HCT116 (cell line): ENCODE results near the gene PTRHD1. TPM values are rescaled to one million over a fixed set of nuclear protein-coding genes. Genes with fewer than 3 reads are reported as not detected.

ENCODE experiments used
- ATAC-seq: fragments of 200-7000 bp; cut with Tn5 transposase; 2 replicates; pipeline ENCODE4 v1.9.1; 2020; ENCODE audit warnings: mild to moderate bottlenecking, moderate library complexity
- BruUV-seq: library from RNA; stranded (reverse); fragments of 400-500 nt; replicated peaks from 2 replicates; lab custom pipeline; 2021; lab: Mats Ljungman, UMichigan
- CTCF ChIA-PET: fragments of 300-600 bp; sonication (Branson Sonifier 250); formaldehyde crosslinking; loops from one replicate; lab custom pipeline; 2021; ENCODE audit warnings: antibody characterized with exemption; lab: Charles Lee
- POLR2A ChIA-PET: fragments of 300-600, 350-600 bp; sonication (Branson Sonifier 250); formaldehyde crosslinking; loops from one replicate; lab custom pipeline; 2021; ENCODE audit warnings: antibody characterized with exemption; lab: Charles Lee
- RAD21 ChIA-PET, 2 experiments: fragments of 300-600 bp; sonication (Branson Sonifier 250); formaldehyde crosslinking; loops; one replicate each; lab custom pipeline; 2023; ENCODE audit warnings: low total read pairs in 2 of 2; ENCODE audit not compliant: uncharacterized antibody in 2 of 2, unreplicated experiment in 2 of 2, low non-redundant PET in 1 of 2; lab: Charles Lee
- DNase-seq: peaks from one replicate; pipeline ENCODE4 v3.0.0-alpha.2; 2010; ENCODE audit warnings: low read depth, low spot score
- H2AFZ ChIP-seq: fragments of 200-600 bp; shearing (Covaris generic), sonication (generic); 2 replicates; pipeline ENCODE4 v1.6.1; 2017; ENCODE audit warnings: low read depth, mixed run types, mixed read lengths, antibody characterized with exemption, low read length; ENCODE audit not compliant: poor library complexity, severe bottlenecking
- H3K27ac ChIP-seq: 2 replicates; pipeline ENCODE4 v1.5.1; 2012; ENCODE audit warnings: low read depth, low read length
- H3K27me3 ChIP-seq: fragments of 200-600 bp; sonication (generic); 2 replicates; pipeline ENCODE4 v1.6.1; 2016; ENCODE audit warnings: mixed run types, low read length, mixed read lengths; ENCODE audit not compliant: insufficient read depth
- H3K36me3 ChIP-seq, 2 experiments: fragments of 200-500 bp in 1 of 2; fragments of 200-600 bp in 1 of 2; sonication (Bioruptor generic) in 1 of 2; sonication (generic) in 1 of 2; 2 replicates each; pipeline versions ENCODE4 v1.5.1 to v1.6.1; 2014 to 2016; ENCODE audit warnings: low read length in 2 of 2, inconsistent platforms in 1 of 2, mixed read lengths in 1 of 2, mixed run types in 1 of 2; ENCODE audit not compliant: insufficient read depth in 2 of 2, control insufficient read depth in 1 of 2
- H3K4me1 ChIP-seq, 2 experiments: fragments of 200-600 bp in 1 of 2; sonication (generic) in 1 of 2; 2 replicates each; pipeline versions ENCODE4 v1.5.1 to v1.6.1; 2012 to 2017; ENCODE audit warnings: low read length in 2 of 2, inconsistent platforms in 1 of 2, mild to moderate bottlenecking in 1 of 2, mixed read lengths in 1 of 2, mixed run types in 1 of 2, moderate library complexity in 1 of 2; ENCODE audit not compliant: insufficient read depth in 2 of 2, control insufficient read depth in 1 of 2
- H3K4me2 ChIP-seq: fragments of 200-600 bp; sonication (generic); 2 replicates; pipeline ENCODE4 v1.6.1; 2017; ENCODE audit warnings: mixed run types, low read length, mixed read lengths
- H3K4me3 ChIP-seq, 2 experiments: fragments of 200-600 bp in 1 of 2; sonication (generic) in 1 of 2; replicated peaks in 1 of 2; 2 replicates each; pipeline ENCODE4 v1.5.1; 2011 to 2016; ENCODE audit warnings: low read length in 2 of 2, control low read depth in 1 of 2, low read depth in 1 of 2, mild to moderate bottlenecking in 1 of 2, mixed read lengths in 1 of 2, mixed run types in 1 of 2
- H3K79me2 ChIP-seq: fragments of 200-600 bp; sonication (generic); 2 replicates; pipeline ENCODE4 v1.6.1; 2017; ENCODE audit warnings: mild to moderate bottlenecking, mixed run types, low read length, moderate library complexity, mixed read lengths; ENCODE audit not compliant: insufficient read depth
- H3K9ac ChIP-seq: fragments of 200-600 bp; sonication (generic); 2 replicates; pipeline ENCODE4 v1.6.1; 2016; ENCODE audit warnings: low read length, mixed read lengths
- H3K9me2 ChIP-seq: fragments of 200-600 bp; sonication (generic), shearing (Covaris generic); 2 replicates; pipeline ENCODE4 v1.6.1; 2017; ENCODE audit warnings: mixed run types, mild to moderate bottlenecking, moderate library complexity; ENCODE audit not compliant: insufficient read depth
- H3K9me3 ChIP-seq, 2 experiments: fragments of 200-500 bp in 1 of 2; fragments of 200-600 bp in 1 of 2; sonication (Bioruptor generic) in 1 of 2; sonication (generic) in 1 of 2; 2 replicates each; pipeline ENCODE4 v1.6.1; 2014 to 2017; ENCODE audit warnings: low read length in 2 of 2, mixed read lengths in 2 of 2, inconsistent platforms in 1 of 2, low read depth in 1 of 2, mild to moderate bottlenecking in 1 of 2, mixed run types in 1 of 2, moderate library complexity in 1 of 2; ENCODE audit not compliant: control insufficient read depth in 1 of 2, insufficient read depth in 1 of 2
- H4K20me1 ChIP-seq: fragments of 200-600 bp; sonication (generic), shearing (Covaris generic); 2 replicates; pipeline ENCODE4 v1.6.1; 2017; ENCODE audit warnings: mixed run types, mild to moderate bottlenecking, moderate library complexity; ENCODE audit not compliant: insufficient read depth
- CBX3 ChIP-seq: IDR thresholded peaks from 2 replicates; pipeline ENCODE4 v1.6.1; 2012; ENCODE audit warnings: low read depth
- EGR1 ChIP-seq: IDR thresholded peaks from 2 replicates; pipeline ENCODE4 v1.6.1; 2012; ENCODE audit warnings: low read depth
- ELF1 ChIP-seq: IDR thresholded peaks from 2 replicates; pipeline ENCODE4 v1.6.1; 2012; ENCODE audit warnings: low read depth, borderline replicate concordance
- EZH2phosphoT487 ChIP-seq: fragments of 200-600 bp; IDR thresholded peaks from 2 replicates; pipeline ENCODE4 v1.6.1; 2018; ENCODE audit warnings: antibody characterized with exemption, borderline replicate concordance
- FOSL1 ChIP-seq: IDR thresholded peaks from 2 replicates; pipeline ENCODE4 v1.6.1; 2012; ENCODE audit warnings: low read depth
- JUND ChIP-seq: IDR thresholded peaks from 2 replicates; pipeline ENCODE4 v1.6.1; 2012
- MAX ChIP-seq: IDR thresholded peaks from 2 replicates; pipeline ENCODE4 v1.6.1; 2012
- POLR2A ChIP-seq: IDR thresholded peaks from 2 replicates; pipeline ENCODE4 v1.7.0; 2011; ENCODE audit warnings: borderline replicate concordance; ENCODE audit not compliant: insufficient read depth, insufficient read length; ENCODE audit errors: extremely low read depth
- POLR2AphosphoS5 ChIP-seq: IDR thresholded peaks from 2 replicates; pipeline ENCODE4 v1.6.1; 2011; ENCODE audit warnings: mild to moderate bottlenecking, low read depth, low read length, moderate library complexity
- RAD21 ChIP-seq: IDR thresholded peaks from 2 replicates; pipeline ENCODE4 v1.6.1; 2012; ENCODE audit warnings: low read depth, mild to moderate bottlenecking
- SIN3A ChIP-seq: IDR thresholded peaks from 2 replicates; pipeline ENCODE4 v1.6.1; 2012; ENCODE audit warnings: low read depth
- TCF7L2 ChIP-seq: IDR thresholded peaks from 2 replicates; pipeline ENCODE4 v1.7.0; 2011; ENCODE audit warnings: borderline replicate concordance, inconsistent platforms; ENCODE audit not compliant: insufficient read depth, insufficient read length; ENCODE audit errors: extremely low read depth
- YY1 ChIP-seq: IDR thresholded peaks from 2 replicates; pipeline ENCODE4 v1.6.1; 2011; ENCODE audit warnings: low read length, low read depth, moderate library complexity, mild to moderate bottlenecking; ENCODE audit not compliant: insufficient replicate concordance; ENCODE audit errors: extremely low read depth
- ZBTB33 ChIP-seq: IDR thresholded peaks from 2 replicates; pipeline ENCODE4 v1.6.1; 2011; ENCODE audit warnings: mild to moderate bottlenecking, low read length, moderate library complexity; ENCODE audit not compliant: insufficient replicate concordance; ENCODE audit errors: extremely low read depth
- ZFX ChIP-seq: fragments of 450-650 bp; IDR thresholded peaks from 2 replicates; pipeline ENCODE4 v1.6.1; 2017
- ZNF274 ChIP-seq: fragments of 200-500 bp; sonication (Bioruptor generic); IDR thresholded peaks from 2 replicates; pipeline ENCODE4 v1.6.1; 2014; ENCODE audit warnings: mild to moderate bottlenecking, low read depth, low read length, inconsistent platforms
- intact Hi-C: fragments of 100-400 bp; cut with micrococcal nuclease; formaldehyde crosslinking; loops from 2 replicates; pipeline ENCODE4 v1.10.0; 2022
- total RNA-seq: library from RNA; stranded (reverse); gene quantifications from one replicate; pipeline ENCODE4 v1.2.1, GENCODE V29; 2021; ENCODE audit not compliant: unreplicated experiment
- TF ChIP-seq, protein P1 (sequence below): IDR thresholded peaks from 2 replicates; pipeline ENCODE4 v1.6.1; 2012

The PTRHD1 gene
- total RNA-seq, 1 experiment from 2014 or later: 24.3 TPM

DNA sequence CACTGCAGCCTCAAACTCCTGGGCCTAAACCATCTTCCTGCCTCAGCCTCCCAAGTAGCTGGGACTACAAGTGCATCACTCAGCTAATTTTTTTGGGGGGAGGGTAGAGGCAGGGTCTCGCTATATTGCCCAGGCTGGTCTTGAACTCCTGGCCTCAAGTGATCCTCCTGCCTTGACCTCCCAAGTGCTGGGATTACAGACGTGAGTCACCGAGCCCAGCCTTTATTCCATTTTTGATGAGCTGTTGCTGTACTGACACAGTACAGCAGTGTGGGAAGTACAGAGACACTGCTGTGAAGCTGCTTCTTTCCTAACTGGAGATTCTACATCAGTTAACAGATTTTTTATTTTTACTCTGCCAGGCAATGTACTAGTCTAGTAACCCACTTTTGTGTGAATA lies 18.8 kb downstream of the PTRHD1 start:
- DNase-seq (no peak), ATAC-seq (no peak)
- ChIA-PET RAD21 (no interaction called here), CTCF (interaction anchor here (1.3 kb wide), 1 partner anchor 16 kb away, joined by 3 read pairs; no protein-coding TSS in a partner anchor), POLR2A (no interaction called here)
- intact Hi-C loops: no loop called here
- no peak for TF ChIP-seq ELF1
- no peak for TF ChIP-seq EZH2phosphoT487
- no peak for TF ChIP-seq RAD21
- TF ChIP-seq POLR2AphosphoS5: no peak
- no peak for TF ChIP-seq JUND
- no peak for TF ChIP-seq POLR2A
- TF ChIP-seq ZFX: no peak
- no peak for TF ChIP-seq ZNF274
- TF ChIP-seq ZBTB33: no peak
- no peak for TF ChIP-seq EGR1
- no peak for TF ChIP-seq SIN3A
- no peak for TF ChIP-seq YY1
- no peak for TF ChIP-seq TCF7L2
- TF ChIP-seq, protein P1, sequence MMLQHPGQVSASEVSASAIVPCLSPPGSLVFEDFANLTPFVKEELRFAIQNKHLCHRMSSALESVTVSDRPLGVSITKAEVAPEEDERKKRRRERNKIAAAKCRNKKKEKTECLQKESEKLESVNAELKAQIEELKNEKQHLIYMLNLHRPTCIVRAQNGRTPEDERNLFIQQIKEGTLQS: no peak
- TF ChIP-seq CBX3: no peak
- no peak for TF ChIP-seq MAX
- no peak for TF ChIP-seq FOSL1
- Histone ChIP-seq H3K4me3 (no peak overlapping the region), H3K27ac (no peak overlapping the region), H3K9ac (no peak overlapping the region), H3K27me3 (no peaks in the 10 kb centered on the region), H4K20me1 (no peaks in the 10 kb centered on the region), H2AFZ (no peak overlapping the region), H3K9me2 (no peaks in the 10 kb centered on the region), H3K79me2 (no peaks in the 10 kb centered on the region), H3K36me3 (no peaks in the 10 kb centered on the region), H3K9me3 (no peaks in the 10 kb centered on the region), H3K4me2 (no peak overlapping the region), H3K4me1 (peaks cover 6 to 20% of the 10 kb centered on the region in 2 experiments; a peak in 3 of 4 replicates)
- no TSS peak for BruUV-seq
